GM12878 (cell line): ENCODE results near the gene FYB1. TPM values are rescaled to one million over a fixed set of nuclear protein-coding genes. Genes with fewer than 3 reads are reported as not detected.

Experiments
- ATAC-seq: fragments of 200-7000 bp; cut with Tn5 transposase; 3 replicates; pipeline ENCODE4 v1.9.1; 2020; ENCODE audit warnings: mild to moderate bottlenecking, moderate library complexity
- BruUV-seq: library from RNA; stranded (reverse); fragments of 400-500 nt; replicated peaks from 2 replicates; lab custom pipeline; 2021; lab: Mats Ljungman, UMichigan
- CTCF ChIA-PET: fragments of 300-600 bp; sonication (Branson Sonifier 250); formaldehyde crosslinking; extraction: SDS; loops from one replicate; lab custom pipeline; 2021; ENCODE audit warnings: inconsistent platforms; lab: Yijun Ruan, JAX
- POLR2A ChIA-PET: fragments of 350-600 bp; formaldehyde crosslinking; extraction: SDS; loops from one replicate; lab custom pipeline; 2021; ENCODE audit warnings: inconsistent platforms; lab: Charles Lee
- RAD21 ChIA-PET: fragments of 300-600 bp; sonication (Branson Sonifier 250); formaldehyde crosslinking; loops from one replicate; lab custom pipeline; 2023; ENCODE audit warnings: antibody characterized with exemption; ENCODE audit not compliant: unreplicated experiment; lab: Charles Lee
- SMC1A ChIA-PET: fragments of 300-600 bp; sonication (Branson Sonifier 250); formaldehyde crosslinking; loops from one replicate; lab custom pipeline; 2023; ENCODE audit not compliant: unreplicated experiment, uncharacterized antibody; lab: Charles Lee
- DNase-seq: peaks from one replicate; pipeline ENCODE4 v3.0.0-alpha.2; 2011; ENCODE audit warnings: low read depth, low spot score
- FAIRE-seq: peaks from 3 replicates; lab custom pipeline; 2011; peaks lifted over from hg19 to GRCh38; lab: Jason Lieb, UNC
- H2AFZ ChIP-seq: 2 replicates; pipeline ENCODE4 v1.6.0; 2011; ENCODE audit warnings: low read depth, low read length, control low read depth; ENCODE audit not compliant: control insufficient read depth
- H3K27ac ChIP-seq: 2 replicates; pipeline ENCODE4 v1.5.1; 2011; ENCODE audit warnings: control low read depth; ENCODE audit not compliant: control insufficient read depth, insufficient read depth
- H3K27me3 ChIP-seq, 2 experiments: replicated peaks in 1 of 2; 2 replicates each; pipeline versions ENCODE4 v1.6.0 to v1.6.1; 2011; ENCODE audit warnings: low read length in 1 of 2; ENCODE audit not compliant: control insufficient read depth in 2 of 2, insufficient read depth in 2 of 2
- H3K36me3 ChIP-seq, 2 experiments: 2 replicates each; pipeline ENCODE4 v1.5.1; 2011; ENCODE audit warnings: low read length in 1 of 2; ENCODE audit not compliant: control insufficient read depth in 2 of 2, insufficient read depth in 2 of 2
- H3K4me1 ChIP-seq: 2 replicates; pipeline ENCODE4 v1.6.1; 2011; ENCODE audit warnings: mild to moderate bottlenecking, low read length, moderate library complexity, mixed read lengths; ENCODE audit not compliant: control insufficient read depth, insufficient read depth
- H3K4me2 ChIP-seq: 2 replicates; pipeline ENCODE4 v1.6.0; 2011; ENCODE audit warnings: control low read depth; ENCODE audit not compliant: control insufficient read depth, insufficient read depth
- H3K4me3 ChIP-seq: fragments of 200-600 bp; sonication (generic); 2 replicates; pipeline ENCODE4 v1.5.1; 2016
- H3K79me2 ChIP-seq: 2 replicates; pipeline ENCODE4 v1.6.0; 2011; ENCODE audit warnings: low read length; ENCODE audit not compliant: control insufficient read depth, insufficient read depth
- H3K9ac ChIP-seq: 2 replicates; pipeline ENCODE4 v1.8.0; 2011; ENCODE audit warnings: low read length, control low read depth, mixed read lengths; ENCODE audit not compliant: control insufficient read depth, insufficient read depth
- H3K9me3 ChIP-seq: replicated peaks from 3 replicates; pipeline ENCODE4 v1.5.1; 2011; ENCODE audit warnings: mild to moderate bottlenecking, low read length; ENCODE audit not compliant: control insufficient read depth, insufficient read depth
- H4K20me1 ChIP-seq: 2 replicates; pipeline ENCODE4 v1.6.0; 2011; ENCODE audit not compliant: control insufficient read depth, insufficient read depth
- CBFB ChIP-seq: IDR thresholded peaks from 2 replicates; pipeline ENCODE4 v1.6.1; 2016; ENCODE audit warnings: antibody characterized with exemption, low read depth
- CUX1 ChIP-seq: IDR thresholded peaks from 2 replicates; pipeline ENCODE4 v1.6.1; 2012; ENCODE audit warnings: improper control_type of control experiment, low read depth, low read length; ENCODE audit not compliant: insufficient replicate concordance
- EGR1 ChIP-seq, 2 experiments: IDR thresholded peaks; 1 replicate in 1 of 2; 2 replicates in 1 of 2; pipeline ENCODE4 v1.6.1; 2011 to 2012; ENCODE audit warnings: low read depth in 2 of 2, low read length in 2 of 2, borderline replicate concordance in 1 of 2, mild to moderate bottlenecking in 1 of 2, moderate library complexity in 1 of 2
- ELK1 ChIP-seq: IDR thresholded peaks from 2 replicates; pipeline ENCODE4 v1.6.1; 2012; ENCODE audit warnings: low read depth, low read length, improper control_type of control experiment
- EP300 ChIP-seq, 2 experiments: fragments of 150-350 bp in 1 of 2; IDR thresholded peaks; 2 replicates each; pipeline ENCODE4 v1.6.1; 2011 to 2012; ENCODE audit warnings: low read depth in 2 of 2, low read length in 2 of 2, borderline replicate concordance in 1 of 2, improper control_type of control experiment in 1 of 2, inconsistent platforms in 1 of 2; ENCODE audit not compliant: control insufficient read depth in 1 of 2
- ETV6 ChIP-seq, 2 experiments: fragments of 450-650 bp in 1 of 2; IDR thresholded peaks in 1 of 2; conservative IDR thresholded peaks in 1 of 2; 2 replicates each; pipeline ENCODE4 v1.6.1; 2014; ENCODE audit warnings: antibody characterized with exemption in 1 of 2, borderline replicate concordance in 1 of 2, low read depth in 1 of 2, mild to moderate bottlenecking in 1 of 2, moderate library complexity in 1 of 2
- HDGF ChIP-seq: fragments of 450-650 bp; IDR thresholded peaks from 2 replicates; pipeline ENCODE4 v1.6.1; 2016; ENCODE audit warnings: antibody characterized with exemption
- MEF2A ChIP-seq: IDR thresholded peaks from 2 replicates; pipeline ENCODE4 v1.6.1; 2011; ENCODE audit warnings: low read depth, mild to moderate bottlenecking, low read length, moderate library complexity; ENCODE audit not compliant: insufficient read depth
- RELA ChIP-seq: fragments of 450-650 bp; IDR thresholded peaks from 2 replicates; pipeline ENCODE4 v1.8.0; 2014; ENCODE audit warnings: borderline replicate concordance; ENCODE audit not compliant: partially characterized antibody
- RFX5 ChIP-seq: IDR thresholded peaks from 2 replicates; pipeline ENCODE4 v1.6.1; 2011; ENCODE audit warnings: low read depth, low read length, improper control_type of control experiment
- SP1 ChIP-seq: IDR thresholded peaks from one replicate; pipeline ENCODE4 v1.6.1; 2011; ENCODE audit warnings: low read depth, low read length
- SREBF2 ChIP-seq: IDR thresholded peaks from 2 replicates; pipeline ENCODE4 v1.6.1; 2012; ENCODE audit warnings: mild to moderate bottlenecking, low read length
- STAT3 ChIP-seq: IDR thresholded peaks from 2 replicates; pipeline ENCODE4 v1.6.1; 2011; ENCODE audit warnings: low read depth, low read length, improper control_type of control experiment
- TAF1 ChIP-seq: IDR thresholded peaks from 2 replicates; pipeline ENCODE4 v1.6.1; 2011; ENCODE audit warnings: mild to moderate bottlenecking, low read depth, low read length, borderline replicate concordance
- WRNIP1 ChIP-seq: IDR thresholded peaks from 2 replicates; pipeline ENCODE4 v1.6.1; 2011; ENCODE audit warnings: low read depth, low read length, improper control_type of control experiment, borderline replicate concordance
- WGBS: methylation state at CpG from one replicate; pipeline ENCODE4 v1.1.6; 2016; ENCODE audit warnings: low lambda C conversion rate; ENCODE audit not compliant: insufficient replicate concordance, insufficient coverage; ENCODE audit errors: missing lambda C conversion rate; 5-methylcytosine and 5-hydroxymethylcytosine counted together
- in situ Hi-C: fragments of 300-500 bp; cut with MboI; formaldehyde crosslinking; loops from 9 replicates; pipeline ENCODE4 v1.14.3; 2018; ENCODE audit warnings: mixed read lengths
- intact Hi-C: fragments of 100-400 bp; cut with micrococcal nuclease; formaldehyde crosslinking; loops from one replicate; pipeline ENCODE4 v1.14.2; 2022; ENCODE audit not compliant: unreplicated experiment
- polyA plus RNA-seq, 11 experiments: library from polyadenylated mRNA; depleted of rRNA in 4 of 11; unstranded in 6 of 11; stranded (reverse) in 5 of 11; fragments of >200 nt; fragmentation: Nextera tagmentation in 4 of 11; fragmentation: Illumina TruSeq in 1 of 11; extraction: Ambion mirVana in 4 of 11; extraction: Trizol in 1 of 11; gene quantifications; 1 replicate in 1 of 11; 2 replicates in 10 of 11; pipeline versions ENCODE4 v1.2.1 to v1.2.3, GENCODE V29; 2011 to 2016; ENCODE audit warnings: inconsistent platforms in 2 of 11, missing spikeins in 2 of 11, low read depth in 1 of 11
- total RNA-seq, 4 experiments: library from RNA; depleted of rRNA in 3 of 4; stranded (reverse); fragments of >200 nt in 3 of 4; fragmentation: Illumina TruSeq in 1 of 4; extraction: Trizol in 1 of 4; gene quantifications; 2 replicates each; pipeline versions ENCODE4 v1.2.1 to v1.2.3, GENCODE V29; 2013 to 2021
- TF ChIP-seq, protein P1 (sequence below): fragments of 450-650 bp; IDR thresholded peaks from 2 replicates; pipeline ENCODE4 v1.6.1; 2017; ENCODE audit warnings: borderline replicate concordance

Gene FYB1
- total and polyA plus RNA-seq, 10 of the 15 experiments (the other 5 are each of a cell fraction or from before 2014, with no cell fraction given): 0.06 to 4.3 (median 0.25) TPM; not detected in 2

GRCh38 chr5:39240750-39241149 lies 21.4 kb upstream of the FYB1 start:
- no peak for ATAC-seq
- Histone ChIP-seq H4K20me1 (no peaks in the 10 kb centered on the region), H3K27me3 (no peaks in the 10 kb centered on the region), H3K4me1 (no peaks in the 10 kb centered on the region), H3K36me3 (no peaks in the 10 kb centered on the region), H3K27ac (no peak overlapping the region), H3K4me2 (no peak overlapping the region), H3K4me3 (no peak overlapping the region), H2AFZ (no peak overlapping the region), H3K79me2 (no peaks in the 10 kb centered on the region), H3K9me3 (peaks cover 3% of the 10 kb centered on the region; the same call in 2 of the 3 replicates), H3K9ac (no peak overlapping the region)
- no peak for FAIRE-seq
- in situ Hi-C loops: no loop called here
- DNase-seq: no peak
- WGBS: 0% methylated on average over 1 of the region's 1 CpG
- BruUV-seq: no TSS peak
- ChIA-PET CTCF (no interaction called here), POLR2A (interaction anchor here (0.9 kb wide), 1 partner anchor 12 kb away, joined by 3 read pairs; no protein-coding TSS in a partner anchor), SMC1A (interaction anchor here (1.4 to 1.5 kb wide), 2 partner anchors 9 to 12 kb away, joined by 3 to 5 read pairs; no protein-coding TSS in a partner anchor), RAD21 (no interaction called here)
- intact Hi-C loops: no loop called here
- TF ChIP-seq CBFB (no peak), RELA (no peak), CUX1 (no peak), RFX5 (no peak), TAF1 (no peak), STAT3 (no peak), ETV6 (conservative IDR thresholded peaks at IDR 0.05 in 1 of 2, IDR thresholded peaks at IDR 0.05 in 1 of 2; ENCODE audit: borderline replicate concordance in 1 of 2, low read depth in 1 of 2) (no peak), EGR1 (IDR thresholded peaks at IDR 0.05; ENCODE audit: borderline replicate concordance in 1 of 2, low read depth in 2 of 2, low read length in 2 of 2) (no peak), MEF2A (no peak), ELK1 (no peak), SP1 (no peak), HDGF (no peak), EP300 (IDR thresholded peaks at IDR 0.05; ENCODE audit: borderline replicate concordance in 1 of 2, control insufficient read depth in 1 of 2, low read depth in 2 of 2, low read length in 2 of 2) (no peak), SREBF2 (no peak), WRNIP1 (no peak)
- TF ChIP-seq, protein P1, sequence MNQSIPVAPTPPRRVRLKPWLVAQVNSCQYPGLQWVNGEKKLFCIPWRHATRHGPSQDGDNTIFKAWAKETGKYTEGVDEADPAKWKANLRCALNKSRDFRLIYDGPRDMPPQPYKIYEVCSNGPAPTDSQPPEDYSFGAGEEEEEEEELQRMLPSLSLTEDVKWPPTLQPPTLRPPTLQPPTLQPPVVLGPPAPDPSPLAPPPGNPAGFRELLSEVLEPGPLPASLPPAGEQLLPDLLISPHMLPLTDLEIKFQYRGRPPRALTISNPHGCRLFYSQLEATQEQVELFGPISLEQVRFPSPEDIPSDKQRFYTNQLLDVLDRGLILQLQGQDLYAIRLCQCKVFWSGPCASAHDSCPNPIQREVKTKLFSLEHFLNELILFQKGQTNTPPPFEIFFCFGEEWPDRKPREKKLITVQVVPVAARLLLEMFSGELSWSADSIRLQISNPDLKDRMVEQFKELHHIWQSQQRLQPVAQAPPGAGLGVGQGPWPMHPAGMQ: no peak
